Ascending aorta (tissue), 2 donors: ENCODE results near the gene AXL. TPM values are rescaled to one million over a fixed set of nuclear protein-coding genes. Genes with fewer than 3 reads are reported as not detected.

Experiments used
- DNase-seq, 2 donors: peaks; one replicate each; pipeline ENCODE4 v3.0.0-alpha.2; 2019; ENCODE audit warnings: low spot score in 2 of 2
- H3K27ac ChIP-seq, 2 donors: fragments of 200-600 bp; sonication (generic); one replicate each; pipeline ENCODE4 v1.5.1; 2016 to 2017; ENCODE audit warnings: mild to moderate bottlenecking in 1 of 2
- H3K27me3 ChIP-seq: fragments of 200-600 bp; sonication (generic); one replicate; pipeline ENCODE4 v1.5.1; 2017
- H3K36me3 ChIP-seq, 2 donors: fragments of 200-600 bp; sonication (generic); one replicate each; pipeline ENCODE4 v1.5.1; 2016
- H3K4me1 ChIP-seq, 2 donors: fragments of 200-600 bp; sonication (generic); one replicate each; pipeline ENCODE4 v1.5.1; 2016 to 2017; ENCODE audit warnings: mild to moderate bottlenecking in 1 of 2
- H3K4me3 ChIP-seq, 2 donors: fragments of 200-600 bp; sonication (generic); one replicate each; pipeline ENCODE4 v1.5.1; 2016 to 2017; ENCODE audit warnings: mild to moderate bottlenecking in 1 of 2
- H3K9me3 ChIP-seq, 2 donors: fragments of 200-600 bp; sonication (generic); one replicate each; pipeline ENCODE4 v1.5.1; 2016
- intact Hi-C: fragments of 100-400 bp; cut with DNase I; formaldehyde crosslinking; loops from one replicate; pipeline ENCODE4 v1.15.1; 2023
- total RNA-seq: library from RNA; depleted of rRNA; stranded (reverse); fragments of >200 nt; gene quantifications from one replicate; pipeline ENCODE4 v1.1.0, GENCODE V29; 2016
- TF ChIP-seq, protein P1 (sequence below), 3 experiments: fragments of 200-600 bp in 2 of 3; fragments of 450-650 bp in 1 of 3; sonication (generic) in 2 of 3; IDR thresholded peaks; one replicate each; pipeline ENCODE4 v1.5.1; 2016 to 2019; ENCODE audit warnings: antibody characterized with exemption in 3 of 3, mild to moderate bottlenecking in 1 of 3, moderate library complexity in 1 of 3

The AXL gene
- total RNA-seq, 1 donor from 2014 or later = 122 TPM

DNA sequence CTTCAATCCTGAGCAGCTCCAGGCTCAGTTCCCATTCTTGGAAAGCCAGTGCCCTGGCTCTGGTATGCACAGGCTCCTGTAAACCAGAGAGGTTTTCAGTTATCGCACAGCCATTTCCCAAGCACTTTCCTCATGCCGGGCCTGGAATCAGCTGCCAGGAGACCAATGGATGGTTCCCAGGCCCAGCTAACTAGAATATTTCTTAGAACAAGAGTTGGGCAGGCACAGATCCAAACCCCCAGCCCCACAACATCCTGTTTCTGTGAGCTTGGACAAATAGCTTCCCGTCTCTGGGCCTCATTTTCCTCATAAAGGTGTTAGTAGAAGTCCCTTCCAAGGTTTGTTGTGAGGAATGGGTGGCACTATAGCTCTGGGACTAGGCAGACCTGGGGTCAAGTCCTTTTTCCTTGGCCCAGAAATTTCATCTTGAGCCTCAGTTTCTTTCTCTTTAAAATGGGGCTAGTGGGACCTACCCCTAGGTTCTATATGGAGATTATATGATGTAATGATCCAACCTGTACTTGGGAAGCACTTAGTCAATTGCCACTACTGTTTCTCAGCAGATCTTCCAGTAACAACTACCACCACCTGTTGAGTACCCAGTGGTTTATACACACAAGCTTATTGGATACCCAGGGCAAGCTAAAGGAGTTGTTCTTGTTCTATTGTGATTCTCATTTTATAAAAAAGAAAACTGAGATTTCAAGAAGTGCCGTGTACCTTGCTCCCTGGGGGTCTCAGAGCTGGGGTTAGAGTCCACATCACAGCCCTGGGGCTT is 85.9 kb downstream of the AXL start:
- H3K4me1 ChIP-seq = peaks cover 2 to 13% of the 10 kb centered on the region in 2 donors
- intact Hi-C loops = loop anchor here (5.0 to 10.0 kb wide), 2 partner anchors 330 to 772 kb away; partner anchors contain the start of gene ZNF574
- no peak for DNase-seq
- H3K4me3 ChIP-seq = no peak overlapping the region
- TF ChIP-seq, protein P1, sequence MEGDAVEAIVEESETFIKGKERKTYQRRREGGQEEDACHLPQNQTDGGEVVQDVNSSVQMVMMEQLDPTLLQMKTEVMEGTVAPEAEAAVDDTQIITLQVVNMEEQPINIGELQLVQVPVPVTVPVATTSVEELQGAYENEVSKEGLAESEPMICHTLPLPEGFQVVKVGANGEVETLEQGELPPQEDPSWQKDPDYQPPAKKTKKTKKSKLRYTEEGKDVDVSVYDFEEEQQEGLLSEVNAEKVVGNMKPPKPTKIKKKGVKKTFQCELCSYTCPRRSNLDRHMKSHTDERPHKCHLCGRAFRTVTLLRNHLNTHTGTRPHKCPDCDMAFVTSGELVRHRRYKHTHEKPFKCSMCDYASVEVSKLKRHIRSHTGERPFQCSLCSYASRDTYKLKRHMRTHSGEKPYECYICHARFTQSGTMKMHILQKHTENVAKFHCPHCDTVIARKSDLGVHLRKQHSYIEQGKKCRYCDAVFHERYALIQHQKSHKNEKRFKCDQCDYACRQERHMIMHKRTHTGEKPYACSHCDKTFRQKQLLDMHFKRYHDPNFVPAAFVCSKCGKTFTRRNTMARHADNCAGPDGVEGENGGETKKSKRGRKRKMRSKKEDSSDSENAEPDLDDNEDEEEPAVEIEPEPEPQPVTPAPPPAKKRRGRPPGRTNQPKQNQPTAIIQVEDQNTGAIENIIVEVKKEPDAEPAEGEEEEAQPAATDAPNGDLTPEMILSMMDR (IDR thresholded peaks at IDR 0.05) = no peak
- H3K36me3 ChIP-seq = peaks cover 59 to 66% of the 10 kb centered on the region in 2 donors
- H3K27ac ChIP-seq = no peak overlapping the region
- H3K27me3 ChIP-seq = no peaks in the 10 kb centered on the region
- H3K9me3 ChIP-seq = no peaks in the 10 kb centered on the region

DNA sequence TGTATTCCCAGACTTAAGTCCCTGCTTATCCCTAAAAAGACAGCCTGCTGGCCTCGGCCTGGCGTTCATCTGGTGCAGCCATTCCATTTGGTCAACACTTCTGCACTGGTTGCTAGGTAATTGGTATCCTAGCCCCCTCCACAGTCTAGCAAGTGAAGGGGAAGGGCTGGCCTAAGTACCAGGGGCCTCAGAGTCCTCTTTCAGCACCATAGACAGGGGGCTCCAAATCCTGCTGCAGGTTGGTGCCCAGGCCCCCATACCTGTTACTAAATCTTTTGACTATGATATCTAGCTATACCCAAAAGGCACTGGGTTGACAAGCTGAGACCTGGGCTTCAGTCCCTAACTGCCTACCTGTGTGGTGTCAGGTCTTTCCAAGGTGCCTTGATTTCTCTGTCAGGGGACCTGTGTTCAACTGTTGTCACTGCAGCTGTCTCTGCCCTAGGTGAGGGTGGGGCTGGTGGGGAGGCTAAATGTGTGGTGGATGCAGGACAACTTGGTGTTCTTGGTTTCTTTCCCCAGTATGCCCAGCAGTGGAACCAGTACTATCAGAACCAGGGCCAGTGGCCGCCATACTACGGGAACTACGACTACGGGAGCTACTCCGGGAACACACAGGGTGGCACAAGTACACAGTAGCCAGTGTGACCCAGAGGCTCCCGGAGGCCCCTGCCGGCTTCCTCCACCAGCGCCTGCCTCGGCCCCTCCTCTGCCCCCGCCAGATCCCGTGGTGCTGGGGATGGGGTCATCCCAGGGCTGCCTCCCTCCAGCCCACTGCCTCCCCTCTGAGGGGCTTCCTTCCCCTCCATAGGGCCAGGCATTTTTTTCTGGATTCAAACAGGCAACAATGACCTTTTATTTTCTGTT is 87.1 kb downstream of the AXL start:
- Histone ChIP-seq H3K4me3 (no peak overlapping the region), H3K36me3 (peaks cover 53 to 55% of the 10 kb centered on the region in 2 donors), H3K27ac (peak overlapping the region in 1 of 2 donors; percentile 16), H3K4me1 (peaks cover 3 to 14% of the 10 kb centered on the region in 2 donors), H3K27me3 (no peaks in the 10 kb centered on the region), H3K9me3 (no peaks in the 10 kb centered on the region)
- DNase-seq = no peak
- intact Hi-C loops = loop anchor here (5.0 to 10.0 kb wide), 2 partner anchors 331 to 771 kb away; partner anchors contain the start of gene ZNF574
- TF ChIP-seq, protein P1 (IDR thresholded peaks at IDR 0.05) = no peak

DNA sequence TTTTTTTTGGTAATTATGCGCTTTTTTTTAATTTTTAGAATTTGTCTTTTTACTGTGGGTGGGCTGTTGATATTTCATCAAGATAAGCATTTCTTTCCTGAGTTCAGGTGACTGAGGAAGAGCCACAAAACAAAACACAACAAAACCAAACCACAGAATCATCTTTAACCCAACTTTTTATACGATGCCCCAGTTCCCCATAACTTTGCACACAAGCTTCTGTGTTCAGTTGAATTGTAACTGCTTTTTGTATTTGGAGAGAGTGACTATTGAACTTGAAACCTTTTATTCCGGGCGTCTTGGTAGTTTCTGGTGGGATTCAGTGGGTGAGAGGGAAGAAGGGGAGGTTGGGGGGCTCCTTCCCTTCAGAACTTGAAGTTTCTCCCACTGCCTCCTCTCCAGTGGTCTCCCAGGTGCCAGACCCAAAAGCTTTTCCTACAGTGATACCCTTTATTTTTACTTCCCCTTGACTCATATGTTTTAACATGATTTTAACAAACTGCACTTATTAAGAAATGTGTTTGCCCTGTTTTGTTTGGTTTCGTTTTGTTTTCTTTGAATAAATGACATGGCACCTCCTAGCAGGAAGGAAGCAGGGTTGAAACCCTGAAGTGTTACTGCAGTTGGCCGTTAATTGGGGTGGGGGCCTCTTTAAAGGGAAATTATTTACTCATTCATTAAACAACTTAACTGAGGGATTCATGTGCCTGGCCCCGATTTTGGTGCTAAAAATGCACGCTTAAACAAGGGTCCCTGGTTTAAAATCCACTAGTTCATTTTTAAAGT is 88.3 kb downstream of the AXL start:
- Histone ChIP-seq H3K27me3 (no peaks in the 10 kb centered on the region), H3K4me3 (no peak overlapping the region), H3K9me3 (no peaks in the 10 kb centered on the region), H3K4me1 (peaks cover 8 to 19% of the 10 kb centered on the region in 2 donors), H3K36me3 (peaks cover 45 to 47% of the 10 kb centered on the region in 2 donors), H3K27ac (peak overlapping the region; percentile 76 to 93)
- intact Hi-C loops = loop anchor here (5.0 to 10.0 kb wide), 2 partner anchors 332 to 770 kb away; partner anchors contain the start of gene ZNF574
- TF ChIP-seq, protein P1 (IDR thresholded peaks at IDR 0.05) = no peak
- no peak for DNase-seq

DNA sequence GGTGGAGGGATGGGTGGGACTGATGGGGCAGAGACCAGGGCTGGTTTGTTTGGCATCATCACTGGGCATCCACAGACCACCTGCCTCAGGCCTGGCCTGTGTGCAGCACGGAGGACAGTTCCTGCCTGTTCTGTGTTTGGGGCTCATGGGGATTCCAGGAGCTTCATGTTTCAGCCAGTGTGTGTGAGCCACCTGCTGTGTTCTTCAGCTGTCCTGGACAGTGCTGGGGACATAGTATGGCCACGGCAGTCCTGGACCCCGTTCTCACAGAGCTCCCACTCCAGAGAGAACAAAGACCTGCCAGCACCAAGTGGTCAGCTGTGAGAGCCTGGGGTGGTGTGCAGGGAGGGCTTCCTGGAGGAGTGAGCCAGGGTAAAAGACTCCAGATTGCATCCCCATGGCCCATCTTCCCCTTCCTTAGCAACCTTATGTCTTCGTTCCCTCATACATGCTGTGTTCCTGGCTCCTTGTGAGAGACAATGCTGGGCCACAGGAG is 89.0 kb downstream of the AXL start:
- TF ChIP-seq, protein P1 (IDR thresholded peaks at IDR 0.05) = no peak
- no peaks in the 10 kb centered on the region for H3K27me3 ChIP-seq
- no peaks in the 10 kb centered on the region for H3K9me3 ChIP-seq
- H3K36me3 ChIP-seq = peaks cover 40 to 48% of the 10 kb centered on the region in 2 donors
- DNase-seq = no peak
- peak overlapping the region; percentile 76 to 93 for H3K27ac ChIP-seq
- intact Hi-C loops = loop anchor here (2.0 to 10.0 kb wide), 4 partner anchors 47 to 769 kb away; partner anchors contain the start of gene ZNF574
- no peak overlapping the region for H3K4me3 ChIP-seq
- peaks cover 8 to 19% of the 10 kb centered on the region in 2 donors for H3K4me1 ChIP-seq
